GM19351 (cell line): ENCODE measurements around the gene ERVK3-1.
A peak's percentile ranks its signal among the peaks of the same experiment; 100 is the strongest.
"Not testable (repeated sequence)": the region's sequence is repeated elsewhere in the genome, so short reads cannot be mapped to it uniquely, and the experiment has no call there.

Source experiments
- ATAC-seq: cut with Tn5 transposase; IDR thresholded peaks from one replicate; pipeline ENCODE4 v1.9.1; 2021; ENCODE audit warnings: mild to moderate bottlenecking, moderate library complexity; ENCODE audit not compliant: unreplicated experiment

ERVK3-1 gene

DNA sequence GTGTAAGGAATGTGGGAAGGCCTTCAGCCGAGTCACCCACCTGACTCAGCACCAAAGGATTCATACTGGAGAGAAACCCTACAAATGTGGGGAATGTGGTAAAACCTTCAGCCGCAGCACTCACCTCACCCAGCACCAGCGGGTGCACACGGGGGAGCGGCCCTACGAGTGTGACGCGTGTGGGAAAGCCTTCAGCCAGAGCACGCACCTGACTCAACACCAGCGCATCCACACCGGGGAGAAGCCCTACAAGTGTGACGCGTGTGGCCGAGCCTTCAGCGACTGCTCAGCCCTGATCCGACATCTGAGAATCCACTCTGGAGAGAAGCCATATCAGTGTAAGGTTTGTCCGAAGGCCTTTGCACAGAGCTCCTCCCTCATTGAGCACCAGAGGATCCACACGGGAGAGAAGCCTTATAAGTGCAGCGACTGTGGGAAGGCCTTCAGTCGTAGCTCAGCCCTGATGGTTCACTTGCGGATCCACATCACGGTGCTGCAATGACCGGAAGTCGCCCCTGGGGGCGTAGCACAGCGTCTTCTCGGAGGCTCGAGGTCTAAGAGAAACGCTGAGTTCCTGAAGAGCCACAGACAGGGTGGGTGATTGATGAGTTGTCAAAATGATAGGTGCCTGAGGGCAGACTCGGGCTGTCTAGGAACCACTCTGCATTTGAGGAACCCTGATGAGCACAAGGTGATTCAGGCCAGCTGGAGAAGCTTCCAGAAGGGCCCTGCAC lies 33.8 kb downstream of the ERVK3-1 start:
- ATAC-seq = no peak

GRCh38 chr19:58345558-58345957 lies 40.4 kb downstream of the ERVK3-1 start:
- no peak for ATAC-seq

DNA sequence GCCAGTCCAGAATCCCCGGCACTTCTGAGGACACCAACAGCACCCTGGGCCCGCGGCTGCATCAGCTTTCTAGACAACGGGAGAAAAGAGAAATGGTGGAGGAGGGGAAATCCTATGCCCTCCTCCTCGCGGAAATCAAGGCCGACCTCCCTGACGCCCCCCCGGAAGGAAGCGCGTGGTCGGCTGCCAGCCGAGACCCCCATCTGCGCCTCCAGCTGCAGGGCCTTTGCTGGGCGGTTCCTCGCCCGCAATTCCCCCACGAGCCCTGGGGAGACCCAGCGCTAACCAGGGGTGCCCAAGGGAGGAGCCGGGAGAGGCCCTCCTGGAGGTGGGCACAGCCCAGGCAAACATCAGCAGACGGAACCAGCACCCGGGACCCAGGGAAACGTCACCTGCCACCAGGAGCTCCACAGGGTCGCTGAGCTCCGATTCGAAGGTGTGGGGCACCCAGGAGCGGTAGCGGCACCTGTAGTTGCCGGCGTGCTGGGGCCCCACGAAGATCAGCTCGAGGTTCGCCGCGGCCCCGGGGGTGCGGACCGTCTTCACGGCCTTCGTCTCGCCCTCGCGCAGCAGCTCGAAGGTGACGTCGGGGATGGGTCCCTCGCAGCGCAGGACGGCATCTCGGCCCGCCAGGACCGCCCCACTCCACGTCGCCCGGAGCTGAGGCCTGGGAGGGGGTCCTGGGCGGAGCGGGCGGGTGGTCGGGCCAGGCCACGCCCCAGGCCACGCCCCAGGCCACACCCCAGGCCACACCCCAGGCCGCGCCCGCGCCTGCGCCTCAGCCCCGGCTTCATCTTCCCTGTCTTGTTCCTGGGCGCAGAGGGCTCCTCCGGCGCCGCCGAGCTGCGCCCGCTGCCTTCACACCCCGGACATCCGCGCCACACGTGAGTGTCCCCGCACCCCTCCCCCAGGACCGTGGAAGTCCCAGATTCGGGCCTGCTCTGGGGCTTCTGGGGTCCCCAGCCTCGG lies 42.1 kb downstream of the ERVK3-1 start:
- ATAC-seq = peak; percentile 88

DNA sequence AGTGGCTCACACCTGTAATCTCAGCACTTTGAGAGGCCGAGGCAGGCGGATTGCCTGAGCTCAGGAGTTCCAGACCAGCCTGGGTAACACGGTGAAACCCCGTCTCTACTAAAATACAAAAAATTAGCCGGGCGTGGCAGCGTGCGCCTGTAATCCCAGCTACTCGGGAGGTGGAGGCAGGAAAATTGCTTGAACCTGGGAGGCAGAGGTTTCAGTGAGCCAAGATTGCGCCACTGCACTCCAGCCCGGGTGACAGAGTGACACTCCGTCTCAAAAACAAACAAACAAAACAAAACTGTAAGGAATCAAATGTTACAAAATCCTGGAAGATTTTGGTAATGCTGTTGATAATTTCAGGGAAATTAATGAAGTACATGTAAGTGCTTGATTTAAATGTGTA lies 42.9 kb downstream of the ERVK3-1 start:
- not testable (repeated sequence) for ATAC-seq

DNA sequence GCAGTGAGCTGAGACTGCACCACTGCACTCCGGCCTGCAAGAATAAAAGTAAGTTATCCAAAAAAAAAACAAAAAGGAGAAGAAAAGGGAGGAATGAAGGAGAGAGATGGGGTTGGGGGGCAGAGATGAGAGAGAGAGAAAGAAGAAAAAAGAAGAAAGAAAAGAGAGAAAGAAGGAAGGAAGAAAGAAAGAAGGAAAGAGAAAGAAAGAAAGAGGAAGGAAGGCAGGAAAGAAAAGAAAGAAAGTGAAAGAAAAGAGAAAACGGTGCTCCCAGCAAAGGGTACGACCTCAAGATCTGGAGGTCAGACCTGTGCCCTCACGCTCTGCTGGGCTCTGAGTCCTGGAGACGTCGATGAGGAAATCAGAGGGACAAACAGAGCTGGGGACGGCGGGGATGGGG lies 44.4 kb downstream of the ERVK3-1 start:
- ATAC-seq = no peak

GRCh38 chr19:58350001-58350861 lies 45.1 kb downstream of the ERVK3-1 start:
- ATAC-seq = no peak

GRCh38 chr19:58350871-58351557 lies 45.8 kb downstream of the ERVK3-1 start:
- no peak for ATAC-seq

GRCh38 chr19:58351558-58351878 lies 46.3 kb downstream of the ERVK3-1 start:
- ATAC-seq = no peak

- ATAC-seq = no peak
Measured at GRCh38 chr19:58351990-58352755, 47.0 kb downstream of the ERVK3-1 start.

DNA sequence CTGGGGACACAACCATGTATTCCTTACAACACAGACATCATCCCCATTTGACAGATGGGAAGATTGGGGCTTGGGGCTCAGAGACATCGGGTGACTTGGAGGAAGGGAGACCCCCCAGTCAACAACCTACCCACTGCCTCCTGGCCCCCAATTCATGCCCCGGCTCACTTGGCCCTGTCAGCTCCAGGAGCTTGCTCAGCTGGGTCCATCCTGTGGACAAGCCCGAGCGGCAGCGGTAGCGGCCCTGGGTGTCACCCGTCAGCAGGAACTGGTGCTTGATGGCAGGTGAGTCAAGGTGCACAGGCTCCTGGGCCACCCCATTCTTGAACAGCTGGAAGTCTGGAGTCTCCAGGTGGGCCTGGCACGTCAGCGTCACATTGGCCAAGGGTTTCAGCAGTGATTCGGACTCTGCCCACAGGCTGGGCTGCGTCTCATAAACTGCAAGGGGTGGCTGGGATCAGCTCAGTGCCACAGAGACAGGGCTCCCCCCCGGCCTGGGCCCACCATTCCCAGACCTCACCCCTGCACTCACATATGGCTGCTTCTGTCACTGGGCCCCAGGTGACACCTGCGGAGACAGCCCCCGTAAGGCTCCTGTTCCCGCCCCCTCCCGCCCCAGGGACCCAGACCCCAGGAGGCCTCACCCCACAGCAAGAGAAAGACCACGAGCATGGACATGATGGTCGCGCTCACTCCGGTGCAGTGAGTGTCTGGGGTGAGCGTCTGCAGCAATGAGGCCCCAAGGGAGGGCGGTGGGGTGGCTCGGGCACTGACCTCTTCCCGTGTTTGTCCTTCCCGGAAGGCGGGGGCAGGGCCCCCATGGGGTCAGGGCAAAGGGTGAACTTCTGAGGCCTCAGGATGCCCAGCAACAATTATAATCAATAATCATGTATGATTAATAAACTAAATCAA lies 47.8 kb downstream of the ERVK3-1 start, which contains the start of gene A1BG:
TSS of gene A1BG (minus strand) at position 733 of the 912 bp plus-strand sequence. CDS start at position 678, 55 bp downstream.
- ATAC-seq = no peak

DNA sequence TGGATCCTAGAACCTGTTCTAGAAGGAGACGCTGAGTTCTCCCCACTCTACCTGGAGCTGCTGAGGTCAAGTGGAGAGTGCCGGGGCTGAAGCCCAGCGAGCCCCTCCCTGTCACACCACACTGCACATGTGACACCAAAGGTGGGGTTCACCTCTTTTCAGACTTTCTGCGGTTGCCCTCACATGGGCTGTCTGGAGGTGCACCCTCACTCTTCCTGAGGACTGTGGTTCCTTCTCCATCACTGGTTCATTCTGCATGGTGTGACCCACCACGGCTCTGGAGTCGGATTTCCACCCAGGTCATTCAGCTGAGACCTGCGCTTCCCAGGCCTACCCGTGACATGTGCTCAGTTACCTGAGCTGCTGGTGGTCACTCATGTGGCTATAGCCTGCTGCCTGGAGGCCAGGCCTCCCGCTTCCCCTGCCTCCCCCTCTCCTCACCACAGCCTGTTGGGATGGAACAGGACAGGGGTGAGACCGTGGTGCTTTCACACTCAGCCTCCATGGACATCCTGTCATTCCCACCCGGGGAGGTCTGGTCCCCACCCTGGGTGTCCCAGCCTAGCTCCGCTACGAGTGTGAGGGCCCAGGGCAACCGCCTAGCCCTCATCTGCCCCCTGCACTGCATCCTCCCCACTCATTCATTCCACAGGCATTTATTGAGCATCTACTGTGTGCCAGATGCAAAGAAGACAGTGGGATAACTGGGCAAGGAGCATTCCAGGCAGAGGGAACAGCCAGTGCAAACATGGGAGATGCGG lies 48.7 kb downstream of the ERVK3-1 start:
- no peak for ATAC-seq

DNA sequence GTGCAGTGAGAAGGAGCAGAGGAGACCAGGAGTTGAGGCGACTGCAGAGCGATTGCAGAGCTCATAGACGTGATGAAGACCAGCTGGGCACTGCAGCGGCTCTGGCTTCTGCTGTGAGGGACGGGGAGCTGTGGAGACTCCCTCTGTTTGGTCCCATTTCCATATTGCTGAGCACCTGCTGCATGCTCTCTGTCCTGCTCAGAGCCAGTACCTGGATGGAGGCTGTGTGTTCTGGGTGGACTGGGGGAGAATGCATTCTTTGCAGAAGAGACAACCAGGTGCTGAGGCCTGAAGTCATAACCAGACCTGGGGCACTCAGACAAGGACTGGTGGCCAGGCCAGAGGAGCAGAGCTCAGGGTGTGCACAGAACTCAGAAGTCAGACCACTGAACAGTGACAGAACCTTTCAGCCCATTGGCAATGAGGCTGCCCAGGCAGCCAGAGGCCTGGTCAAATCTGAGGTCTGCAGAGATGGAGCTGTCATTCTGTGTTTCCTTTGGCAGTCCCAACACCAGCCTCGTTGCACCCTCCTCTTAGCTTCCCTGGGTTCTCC lies 49.4 kb downstream of the ERVK3-1 start:
- no peak for ATAC-seq

DNA sequence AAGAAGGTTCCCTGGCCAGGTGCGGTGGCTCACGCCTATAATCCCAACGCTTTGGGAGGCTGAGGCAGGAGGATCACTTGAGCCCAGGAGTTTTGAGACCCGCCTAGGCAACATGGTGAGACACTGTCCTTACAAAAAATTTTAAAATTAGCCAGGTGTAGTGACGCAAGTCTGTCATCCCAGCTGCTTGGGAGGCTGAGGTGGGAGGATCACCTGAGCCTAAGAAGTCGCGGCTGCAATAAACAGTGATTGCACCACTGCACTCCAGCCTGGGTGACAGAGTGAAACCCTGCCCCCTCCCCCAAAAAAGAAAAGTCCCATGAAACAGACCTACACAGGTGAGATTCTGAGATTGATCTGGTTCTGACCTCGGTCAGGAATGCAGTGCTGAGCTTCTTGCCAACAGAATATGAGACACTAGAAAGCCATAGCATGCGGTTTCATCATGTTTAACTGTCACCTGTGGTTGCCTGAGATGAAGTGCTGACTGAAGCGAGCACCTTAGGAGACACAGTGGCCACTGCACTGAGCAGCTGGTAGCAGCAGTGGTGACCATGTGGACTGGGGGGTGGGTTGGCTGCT lies 50.1 kb downstream of the ERVK3-1 start:
- ATAC-seq = no peak

DNA sequence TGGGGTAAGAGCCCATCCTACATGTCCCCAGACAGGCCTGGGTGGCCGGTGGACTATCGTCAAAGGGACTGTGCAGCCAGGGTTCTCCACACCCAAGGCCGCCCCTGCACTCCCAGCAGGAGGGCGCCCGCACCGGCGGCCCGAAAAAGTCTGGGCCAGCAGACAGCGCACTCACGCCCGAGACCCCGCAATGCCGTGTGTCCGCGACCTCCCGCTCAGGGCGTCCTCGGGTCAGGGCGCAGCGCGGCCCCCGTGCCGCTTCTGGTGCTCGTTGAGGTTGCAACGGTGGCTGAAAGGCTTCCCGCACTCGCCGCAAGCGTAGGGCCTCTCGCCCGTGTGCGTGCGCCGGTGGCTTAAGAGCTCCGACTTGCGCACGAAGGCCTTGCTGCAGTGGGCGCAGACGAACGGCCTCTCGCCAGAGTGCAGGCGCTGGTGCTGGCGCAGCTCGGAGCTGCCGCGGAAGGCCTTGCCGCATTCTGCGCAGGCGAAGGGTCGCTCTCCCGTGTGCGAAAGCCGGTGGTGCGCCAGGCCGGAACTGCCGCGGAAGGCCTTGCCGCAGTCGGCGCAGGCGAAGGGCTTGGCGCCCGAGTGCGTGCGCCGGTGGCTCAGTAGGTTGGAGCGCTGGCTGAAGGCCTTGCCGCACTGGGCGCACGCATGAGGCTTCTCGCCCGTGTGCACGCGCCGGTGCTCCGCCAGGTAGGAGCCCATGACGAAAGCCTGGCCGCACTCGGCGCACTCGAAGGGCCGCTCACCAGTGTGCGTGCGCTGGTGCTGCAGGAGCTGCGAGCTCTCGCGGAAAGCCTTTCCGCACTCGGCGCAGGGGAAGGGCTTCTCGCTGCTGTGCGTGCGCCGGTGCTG lies 51.0 kb downstream of the ERVK3-1 start:
- ATAC-seq = no peak

GRCh38 chr19:58356766-58357480 lies 51.7 kb downstream of the ERVK3-1 start:
- ATAC-seq = no peak
